ENCODE data around the gene SOS1. TPM values are rescaled to one million over a fixed set of nuclear protein-coding genes. Genes with fewer than 3 reads are reported as not detected.
A peak's percentile ranks its signal among the peaks of the same experiment; 100 is the strongest.

The SOS1 gene
- total RNA-seq, 1 donor from 2014 or later = 35.5 TPM

DNA sequence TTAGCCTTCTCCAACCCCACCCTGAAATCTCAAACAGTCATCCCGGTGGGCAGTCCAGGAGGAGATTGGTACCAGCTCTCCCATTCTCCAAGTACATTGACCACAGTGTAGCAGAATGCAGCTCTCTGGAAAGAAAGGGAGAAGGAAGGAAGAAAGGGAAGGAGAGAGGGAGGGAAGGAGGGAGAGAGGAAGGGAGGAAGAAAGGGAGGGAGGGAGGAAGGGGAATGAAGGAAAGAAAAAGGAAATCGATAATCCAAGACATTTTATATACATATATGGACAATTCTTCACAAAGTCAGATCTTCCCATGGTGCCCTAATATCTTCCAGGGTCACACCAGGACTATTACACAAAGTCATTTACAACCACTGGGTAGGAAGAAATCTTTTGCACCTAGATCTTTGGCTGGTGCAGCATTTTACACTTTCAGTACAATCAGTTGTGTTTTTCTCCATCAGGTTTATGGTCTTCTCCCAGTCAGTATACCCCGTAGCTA lies 172.4 kb downstream of the SOS1 start:
- Mint-ChIP-seq H3K9me3 (peaks cover 2% of the 10 kb centered on the region), H3K4me3 (no peak overlapping the region), H3K27me3 (ENCODE audit: low read depth) (no peaks in the 10 kb centered on the region), H3K36me3 (ENCODE audit: low read depth) (no peaks in the 10 kb centered on the region), H3K27ac (ENCODE audit: unreplicated experiment) (no peak overlapping the region), H3K4me1 (peaks cover 13% of the 10 kb centered on the region)
- DNase-seq (ENCODE audit: low read depth, low spot score) = no peak
- TF ChIP-seq, protein P1, sequence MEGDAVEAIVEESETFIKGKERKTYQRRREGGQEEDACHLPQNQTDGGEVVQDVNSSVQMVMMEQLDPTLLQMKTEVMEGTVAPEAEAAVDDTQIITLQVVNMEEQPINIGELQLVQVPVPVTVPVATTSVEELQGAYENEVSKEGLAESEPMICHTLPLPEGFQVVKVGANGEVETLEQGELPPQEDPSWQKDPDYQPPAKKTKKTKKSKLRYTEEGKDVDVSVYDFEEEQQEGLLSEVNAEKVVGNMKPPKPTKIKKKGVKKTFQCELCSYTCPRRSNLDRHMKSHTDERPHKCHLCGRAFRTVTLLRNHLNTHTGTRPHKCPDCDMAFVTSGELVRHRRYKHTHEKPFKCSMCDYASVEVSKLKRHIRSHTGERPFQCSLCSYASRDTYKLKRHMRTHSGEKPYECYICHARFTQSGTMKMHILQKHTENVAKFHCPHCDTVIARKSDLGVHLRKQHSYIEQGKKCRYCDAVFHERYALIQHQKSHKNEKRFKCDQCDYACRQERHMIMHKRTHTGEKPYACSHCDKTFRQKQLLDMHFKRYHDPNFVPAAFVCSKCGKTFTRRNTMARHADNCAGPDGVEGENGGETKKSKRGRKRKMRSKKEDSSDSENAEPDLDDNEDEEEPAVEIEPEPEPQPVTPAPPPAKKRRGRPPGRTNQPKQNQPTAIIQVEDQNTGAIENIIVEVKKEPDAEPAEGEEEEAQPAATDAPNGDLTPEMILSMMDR (conservative IDR thresholded peaks at IDR 0.05) = no peak

GRCh38 chr2:38947241-38948239 lies 173.3 kb downstream of the SOS1 start:
- H3K4me1 Mint-ChIP-seq = peaks cover 14% of the 10 kb centered on the region
- H3K27me3 Mint-ChIP-seq (ENCODE audit: low read depth) = no peaks in the 10 kb centered on the region
- H3K4me3 Mint-ChIP-seq = no peak overlapping the region
- peak; percentile 72 for DNase-seq (ENCODE audit: low read depth, low spot score)
- no peak overlapping the region for H3K27ac Mint-ChIP-seq (ENCODE audit: unreplicated experiment)
- TF ChIP-seq, protein P1 (conservative IDR thresholded peaks at IDR 0.05) = peak; percentile 77
- H3K36me3 Mint-ChIP-seq (ENCODE audit: low read depth) = no peaks in the 10 kb centered on the region
- H3K9me3 Mint-ChIP-seq = peaks cover 2% of the 10 kb centered on the region

- no peaks in the 10 kb centered on the region for H3K36me3 Mint-ChIP-seq (ENCODE audit: low read depth)
- TF ChIP-seq, protein P1 (conservative IDR thresholded peaks at IDR 0.05) = no peak
- H3K4me3 Mint-ChIP-seq = no peak overlapping the region
- no peak for DNase-seq (ENCODE audit: low read depth, low spot score)
- H3K27me3 Mint-ChIP-seq (ENCODE audit: low read depth) = no peaks in the 10 kb centered on the region
- H3K9me3 Mint-ChIP-seq = peaks cover 2% of the 10 kb centered on the region
- H3K4me1 Mint-ChIP-seq = peaks cover 14% of the 10 kb centered on the region
- no peak overlapping the region for H3K27ac Mint-ChIP-seq (ENCODE audit: unreplicated experiment)
Measured at GRCh38 chr2:38945911-38946310, 174.9 kb downstream of the SOS1 start.

DNA sequence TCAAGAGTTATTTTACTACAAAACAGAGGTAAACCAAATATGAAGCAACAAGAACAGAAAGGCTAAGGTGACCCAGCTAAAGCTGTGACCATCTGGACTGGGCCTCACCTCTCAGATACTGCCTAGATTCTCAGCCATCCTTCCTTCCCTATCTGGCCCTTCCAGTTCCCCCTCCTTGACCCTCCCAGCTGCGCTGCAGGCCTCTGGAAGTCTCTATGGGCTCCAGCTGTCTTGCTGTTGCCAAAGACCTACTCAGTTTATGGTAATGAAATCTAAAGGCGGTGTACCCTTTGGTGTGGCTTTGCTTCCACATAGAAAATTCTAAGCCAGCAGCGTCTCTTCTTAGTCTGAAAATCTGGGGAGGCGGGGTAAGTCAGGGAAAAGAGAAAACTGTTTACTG lies 175.5 kb downstream of the SOS1 start:
- H3K4me3 Mint-ChIP-seq = no peak overlapping the region
- TF ChIP-seq, protein P1 (conservative IDR thresholded peaks at IDR 0.05) = no peak
- H3K27me3 Mint-ChIP-seq (ENCODE audit: low read depth) = no peaks in the 10 kb centered on the region
- no peak for DNase-seq (ENCODE audit: low read depth, low spot score)
- peaks cover 14% of the 10 kb centered on the region for H3K4me1 Mint-ChIP-seq
- no peak overlapping the region for H3K27ac Mint-ChIP-seq (ENCODE audit: unreplicated experiment)
- H3K36me3 Mint-ChIP-seq (ENCODE audit: low read depth) = no peaks in the 10 kb centered on the region
- peaks cover 2% of the 10 kb centered on the region for H3K9me3 Mint-ChIP-seq

DNA sequence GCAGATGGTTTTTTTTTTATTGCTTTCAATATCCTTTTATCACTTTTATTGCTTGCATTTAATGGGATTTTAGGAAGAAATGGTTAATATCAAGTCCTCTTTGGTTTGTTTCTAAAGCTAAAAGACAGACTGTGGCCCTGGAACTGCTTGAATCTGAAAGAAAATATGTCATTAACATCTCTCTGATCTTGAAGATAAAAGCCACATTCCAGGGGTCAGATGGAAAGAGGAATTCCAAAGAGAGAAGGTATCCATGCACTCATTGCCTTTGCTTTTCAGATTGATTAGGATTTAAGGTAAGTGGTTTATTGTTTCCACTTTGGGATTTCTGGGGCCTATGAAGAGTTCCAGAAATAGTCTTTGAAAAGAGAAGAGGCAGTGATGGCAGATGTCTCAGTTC lies 177.1 kb downstream of the SOS1 start:
- Mint-ChIP-seq H3K27me3 (ENCODE audit: low read depth) (no peaks in the 10 kb centered on the region), H3K4me3 (no peak overlapping the region), H3K4me1 (peaks cover 14% of the 10 kb centered on the region), H3K36me3 (ENCODE audit: low read depth) (no peaks in the 10 kb centered on the region), H3K27ac (ENCODE audit: unreplicated experiment) (no peak overlapping the region), H3K9me3 (no peaks in the 10 kb centered on the region)
- no peak for DNase-seq (ENCODE audit: low read depth, low spot score)
- TF ChIP-seq, protein P1 (conservative IDR thresholded peaks at IDR 0.05) = no peak
